Psoas muscle (tissue), 8 donors: Measurements from ENCODE around the gene MRPL23. TPM values are rescaled to one million over a fixed set of nuclear protein-coding genes. Genes with fewer than 3 reads are reported as not detected.

Source experiments
- ATAC-seq, 4 donors: fragments of 200-7000 bp; cut with Tn5 transposase; one replicate each; pipeline ENCODE4 v1.9.1; 2020; ENCODE audit warnings: moderate library complexity in 3 of 4, mild to moderate bottlenecking in 2 of 4
- DNase-seq, 2 donors: peaks; one replicate each; pipeline ENCODE4 v3.0.0-alpha.2; 2020
- H3K27ac ChIP-seq: fragments of 200-600 bp; one replicate; pipeline ENCODE4 v1.8.0; 2022
- H3K27me3 ChIP-seq, 3 donors: fragments of 200-600 bp in 1 of 3; one replicate each; pipeline versions ENCODE4 v1.6.1 to v1.8.0; 2013 to 2022; ENCODE audit warnings: low read length in 2 of 3, mild to moderate bottlenecking in 2 of 3, moderate library complexity in 1 of 3; ENCODE audit not compliant: insufficient read depth in 3 of 3
- H3K36me3 ChIP-seq, 2 donors: fragments of 200-600 bp in 1 of 2; one replicate each; pipeline versions ENCODE4 v1.6.1 to v1.8.0; 2013 to 2022; ENCODE audit warnings: low read depth in 1 of 2, mild to moderate bottlenecking in 1 of 2, moderate library complexity in 1 of 2; ENCODE audit not compliant: insufficient read depth in 1 of 2
- H3K4me1 ChIP-seq: fragments of 200-600 bp; one replicate; pipeline ENCODE4 v1.8.0; 2022
- H3K4me3 ChIP-seq: fragments of 200-600 bp; one replicate; pipeline ENCODE4 v1.8.0; 2022; ENCODE audit warnings: mild to moderate bottlenecking
- H3K9me3 ChIP-seq: fragments of 200-600 bp; one replicate; pipeline ENCODE4 v1.8.0; 2022
- WGBS, 3 donors: extraction: QIAGEN DNeasy Blood & Tissue Kit; methylation state at CpG; one replicate each; pipeline versions ENCODE4 v1.1.6 to v1.1.7; 2013; 5-methylcytosine and 5-hydroxymethylcytosine counted together
- intact Hi-C, 2 donors: fragments of 100-400 bp; cut with DNase I; formaldehyde crosslinking; loops; one replicate each; pipeline versions ENCODE4 v1.11.0 to v1.14.2; 2022
- polyA plus RNA-seq, 3 donors: library from polyadenylated mRNA; stranded (reverse); fragments of 200-250 nt; gene quantifications; one replicate each; pipeline ENCODE4 v1.2.3, GENCODE V29; 2013
- total RNA-seq, 4 donors: library from RNA; stranded (reverse); fragmentation: NEBNext Ultra II Directional in 2 of 4; extraction: Animal tissue kit (Norgen Biotek cat#: 25700) in 2 of 4; gene quantifications; one replicate each; pipeline versions ENCODE4 v1.2.1 to v1.2.4, GENCODE V29; 2021 to 2023
- TF ChIP-seq, protein P1 (sequence below): fragments of 200-600 bp; IDR thresholded peaks from one replicate; pipeline ENCODE4 v1.8.0; 2022; ENCODE audit warnings: antibody characterized with exemption
- donor health status: healthy with polysubstance abuse.
- donor health status: DM: no; HTN: no; CAD: no; lungs with moderate emphysema.
- donor health status: Bipolar disorder and iron deficiency.
- donor health status: healthy.
- donor health status: DM: yes; HTN: yes; CAD: no.
- donor health status: DM: no; HTN: no; CAD: no.
- donor health status: DM: no; HTN: no; CAD: no.
- donor health status: DM: yes; HTN: yes; CAD: no.

The MRPL23 gene
- total and polyA plus RNA-seq, 7 donors, result 46.3 to 163 (median 84.0) TPM

DNA sequence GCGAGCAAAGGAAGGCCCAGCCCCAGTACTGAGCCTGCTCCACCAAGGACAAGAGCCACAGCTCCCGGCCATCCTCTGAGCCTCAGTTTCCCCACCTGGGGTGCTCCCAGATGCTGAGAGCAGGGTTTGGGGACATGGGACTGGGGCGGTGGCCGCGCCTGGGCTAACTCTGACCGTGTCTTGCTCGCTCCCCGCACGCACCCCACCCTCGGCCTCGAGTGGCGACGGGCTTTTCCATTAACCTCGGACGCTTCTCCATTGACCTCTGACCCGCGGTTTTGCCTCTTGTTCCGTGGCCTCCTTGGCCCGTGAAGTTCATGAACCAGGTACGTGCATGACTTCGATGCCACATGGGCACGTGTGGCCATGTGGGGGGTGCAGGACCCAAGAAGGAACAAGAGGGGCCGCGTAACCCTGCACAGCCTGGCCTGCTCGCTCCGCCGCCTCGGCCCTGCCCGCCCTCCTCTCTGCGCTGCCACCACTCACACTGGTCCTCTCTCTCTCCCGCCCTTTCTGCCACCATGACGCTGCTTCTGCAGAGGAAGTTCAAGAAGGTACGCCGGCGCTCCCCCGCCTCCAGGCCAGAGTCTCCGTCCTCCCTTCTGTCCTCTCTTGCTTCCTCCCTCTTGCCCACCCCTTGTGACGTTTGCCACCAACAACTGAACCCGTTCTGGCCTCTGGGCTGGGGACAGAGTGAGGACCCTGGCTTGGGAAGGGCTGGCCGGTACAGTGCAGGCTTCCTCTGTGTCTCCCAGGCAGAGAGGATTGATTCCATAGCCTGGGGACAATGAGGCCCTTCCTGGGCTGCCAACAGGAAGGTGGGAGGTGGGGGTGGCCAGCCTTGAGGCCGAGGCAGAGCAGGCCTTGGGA, 20.7 kb upstream of the MRPL23 start:
- no peaks in the 10 kb centered on the region for H3K9me3 ChIP-seq
- ATAC-seq (no peak), DNase-seq (peak in 1 of 2 donors; percentile 56)
- TF ChIP-seq, protein P1, sequence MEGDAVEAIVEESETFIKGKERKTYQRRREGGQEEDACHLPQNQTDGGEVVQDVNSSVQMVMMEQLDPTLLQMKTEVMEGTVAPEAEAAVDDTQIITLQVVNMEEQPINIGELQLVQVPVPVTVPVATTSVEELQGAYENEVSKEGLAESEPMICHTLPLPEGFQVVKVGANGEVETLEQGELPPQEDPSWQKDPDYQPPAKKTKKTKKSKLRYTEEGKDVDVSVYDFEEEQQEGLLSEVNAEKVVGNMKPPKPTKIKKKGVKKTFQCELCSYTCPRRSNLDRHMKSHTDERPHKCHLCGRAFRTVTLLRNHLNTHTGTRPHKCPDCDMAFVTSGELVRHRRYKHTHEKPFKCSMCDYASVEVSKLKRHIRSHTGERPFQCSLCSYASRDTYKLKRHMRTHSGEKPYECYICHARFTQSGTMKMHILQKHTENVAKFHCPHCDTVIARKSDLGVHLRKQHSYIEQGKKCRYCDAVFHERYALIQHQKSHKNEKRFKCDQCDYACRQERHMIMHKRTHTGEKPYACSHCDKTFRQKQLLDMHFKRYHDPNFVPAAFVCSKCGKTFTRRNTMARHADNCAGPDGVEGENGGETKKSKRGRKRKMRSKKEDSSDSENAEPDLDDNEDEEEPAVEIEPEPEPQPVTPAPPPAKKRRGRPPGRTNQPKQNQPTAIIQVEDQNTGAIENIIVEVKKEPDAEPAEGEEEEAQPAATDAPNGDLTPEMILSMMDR, result no peak
- H3K27me3 ChIP-seq, result no peaks in the 10 kb centered on the region
- intact Hi-C loops, result no loop called here
- peak overlapping the region; percentile 32 for H3K4me3 ChIP-seq
- peaks cover 62% of the 10 kb centered on the region for H3K4me1 ChIP-seq
- peak overlapping the region; percentile 53 for H3K27ac ChIP-seq
- 62 to 87% (median 76%) methylated on average over 39 to 41 of the region's 41 CpGs for WGBS, 3 donors
- peaks cover 0 to 73% of the 10 kb centered on the region in 2 donors for H3K36me3 ChIP-seq

DNA sequence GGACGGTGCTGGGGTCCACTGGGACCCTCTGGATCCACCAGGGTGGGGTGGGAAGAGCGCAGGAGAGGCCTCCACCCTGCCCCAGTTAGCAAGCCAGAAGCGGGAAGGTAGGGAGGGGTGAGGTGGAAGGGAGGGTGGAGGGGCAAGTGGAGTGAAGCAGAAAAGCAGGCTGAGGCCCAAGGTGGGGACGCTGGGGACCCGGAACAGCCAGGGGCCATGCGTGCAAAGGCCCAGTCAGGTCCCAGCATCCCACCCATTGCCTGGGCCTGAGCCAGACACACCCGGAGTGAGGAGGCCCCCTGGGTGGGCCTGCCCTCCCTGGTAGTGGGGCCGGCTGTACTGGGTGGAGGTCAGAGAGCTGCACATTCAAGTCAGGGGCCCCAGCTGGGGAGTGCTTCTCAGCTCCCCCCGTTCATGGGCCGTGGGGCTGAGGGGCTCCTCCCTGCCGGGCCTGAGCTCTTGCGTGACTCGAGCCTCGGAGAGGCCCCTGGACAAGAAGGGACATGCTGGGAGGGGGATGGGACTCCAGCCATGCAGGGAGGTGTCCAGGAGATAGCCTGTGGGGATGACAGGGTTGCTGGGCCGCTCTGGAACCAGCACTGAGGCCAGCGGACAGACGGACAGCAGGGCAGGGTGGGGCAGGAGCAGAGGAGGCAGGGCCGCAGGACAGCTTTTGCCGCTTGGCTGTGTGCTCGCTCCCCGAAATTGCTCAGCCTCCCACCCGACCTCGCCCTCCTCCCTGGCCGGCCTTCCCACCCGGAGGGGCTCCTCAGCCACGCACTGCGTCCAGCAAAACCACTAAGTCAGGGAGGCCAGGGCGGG, 19.9 kb upstream of the MRPL23 start:
- WGBS, 3 donors, result 43 to 61% (median 57%) methylated on average over 25 to 28 of the region's 28 CpGs
- peak; percentile 9 to 31 (median 20) for ATAC-seq
- intact Hi-C loops, result no loop called here

DNA sequence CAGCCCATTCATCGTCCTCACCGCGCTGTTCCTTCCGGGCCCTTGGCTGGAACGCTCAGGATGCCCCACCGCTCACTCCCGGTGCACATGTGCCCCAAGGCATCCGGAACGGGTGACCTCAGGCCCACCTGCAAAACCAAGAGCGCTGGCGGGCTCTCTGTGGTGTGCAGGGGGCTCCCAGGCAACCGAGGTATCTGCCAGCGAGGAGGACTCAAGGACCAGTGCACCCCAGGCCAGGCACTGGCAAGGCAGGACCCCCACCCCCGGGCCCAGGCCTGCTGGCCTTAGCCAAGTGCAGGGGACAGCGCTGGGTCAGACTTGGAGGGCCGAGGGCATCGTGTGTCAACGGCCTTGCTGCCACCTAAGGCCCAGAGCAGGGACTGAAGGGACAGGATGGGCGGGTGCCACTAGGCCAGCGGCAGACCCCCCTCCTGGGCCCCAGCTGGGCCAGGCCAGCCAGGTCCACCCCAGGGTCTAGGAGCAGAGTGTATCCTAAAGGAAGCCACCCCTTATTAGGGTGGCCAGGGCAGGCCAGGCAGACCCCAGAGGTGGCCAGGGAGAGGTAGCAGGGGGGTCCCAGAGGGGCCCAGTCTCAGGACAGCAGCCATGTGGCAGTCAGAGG, 19.2 kb upstream of the MRPL23 start:
- DNase-seq (peak in 1 of 2 donors; percentile 67), ATAC-seq (peak; percentile 10 to 32 (median 20))
- no peaks in the 10 kb centered on the region for H3K9me3 ChIP-seq
- TF ChIP-seq, protein P1, result no peak
- WGBS, 3 donors, result 54 to 70% (median 61%) methylated on average over 20 of the region's 20 CpGs
- peak overlapping the region; percentile 53 for H3K27ac ChIP-seq
- H3K4me1 ChIP-seq, result peaks cover 53% of the 10 kb centered on the region
- peak overlapping the region; percentile 7 for H3K4me3 ChIP-seq
- intact Hi-C loops, result no loop called here
- peaks cover 0 to 81% of the 10 kb centered on the region in 2 donors for H3K36me3 ChIP-seq
- no peaks in the 10 kb centered on the region for H3K27me3 ChIP-seq

More for the DNA sequence above, 19.9 kb upstream of the MRPL23 start:
- Histone ChIP-seq H3K9me3 (no peaks in the 10 kb centered on the region), H3K4me1 (peaks cover 60% of the 10 kb centered on the region), H3K36me3 (peaks cover 0 to 81% of the 10 kb centered on the region in 2 donors), H3K4me3 (peak overlapping the region; percentile 7), H3K27me3 (no peaks in the 10 kb centered on the region), H3K27ac (peak overlapping the region; percentile 53)
- DNase-seq, result peak; percentile 66 to 79
- TF ChIP-seq, protein P1, result no peak

DNA sequence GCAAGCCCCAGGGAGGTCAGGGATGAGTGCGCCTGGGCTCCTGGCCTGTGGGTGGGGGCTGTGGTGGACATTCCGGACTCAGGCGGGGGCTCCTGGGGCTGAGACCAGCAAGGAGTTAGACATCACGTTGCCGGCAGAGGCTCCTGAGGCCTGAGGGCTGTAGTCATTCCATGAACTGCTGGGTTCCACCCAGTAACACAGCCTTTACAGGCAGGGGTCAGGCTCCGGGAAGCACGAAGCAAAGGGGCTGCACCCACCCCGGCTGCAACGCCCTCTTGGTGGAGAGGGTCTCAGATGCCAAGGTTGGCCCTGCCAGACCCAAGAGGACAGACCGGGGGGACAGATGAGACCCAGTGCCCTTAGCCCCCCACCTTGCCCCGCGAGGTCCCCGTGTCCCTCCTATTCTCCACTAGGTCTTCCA, 18.7 kb upstream of the MRPL23 start:
- DNase-seq, result peak in 1 of 2 donors; percentile 69
- Histone ChIP-seq H3K4me1 (peaks cover 48% of the 10 kb centered on the region), H3K4me3 (peak overlapping the region; percentile 4), H3K27ac (peak overlapping the region; percentile 53), H3K9me3 (no peaks in the 10 kb centered on the region), H3K27me3 (no peaks in the 10 kb centered on the region), H3K36me3 (peaks cover 0 to 81% of the 10 kb centered on the region in 2 donors)
- intact Hi-C loops, result no loop called here
- TF ChIP-seq, protein P1, result no peak
- peak in 2 of 4 donors; percentile 9 to 15 for ATAC-seq
- 68 to 77% (median 70%) methylated on average over 10 to 13 of the region's 13 CpGs for whole genome bisulfite sequencing, 3 donors
